Measurements from ENCODE around the gene RAPGEF3.

GRCh38 chr12:47772738-47773061 is 14.0 kb upstream of the RAPGEF3 start:
- TF ChIP-seq, protein P1, sequence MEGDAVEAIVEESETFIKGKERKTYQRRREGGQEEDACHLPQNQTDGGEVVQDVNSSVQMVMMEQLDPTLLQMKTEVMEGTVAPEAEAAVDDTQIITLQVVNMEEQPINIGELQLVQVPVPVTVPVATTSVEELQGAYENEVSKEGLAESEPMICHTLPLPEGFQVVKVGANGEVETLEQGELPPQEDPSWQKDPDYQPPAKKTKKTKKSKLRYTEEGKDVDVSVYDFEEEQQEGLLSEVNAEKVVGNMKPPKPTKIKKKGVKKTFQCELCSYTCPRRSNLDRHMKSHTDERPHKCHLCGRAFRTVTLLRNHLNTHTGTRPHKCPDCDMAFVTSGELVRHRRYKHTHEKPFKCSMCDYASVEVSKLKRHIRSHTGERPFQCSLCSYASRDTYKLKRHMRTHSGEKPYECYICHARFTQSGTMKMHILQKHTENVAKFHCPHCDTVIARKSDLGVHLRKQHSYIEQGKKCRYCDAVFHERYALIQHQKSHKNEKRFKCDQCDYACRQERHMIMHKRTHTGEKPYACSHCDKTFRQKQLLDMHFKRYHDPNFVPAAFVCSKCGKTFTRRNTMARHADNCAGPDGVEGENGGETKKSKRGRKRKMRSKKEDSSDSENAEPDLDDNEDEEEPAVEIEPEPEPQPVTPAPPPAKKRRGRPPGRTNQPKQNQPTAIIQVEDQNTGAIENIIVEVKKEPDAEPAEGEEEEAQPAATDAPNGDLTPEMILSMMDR (IDR thresholded peaks at IDR 0.05 in 2 of 3, conservative IDR thresholded peaks at IDR 0.05 in 1 of 3; ENCODE audit: insufficient read depth in 2 of 3, low read depth in 1 of 3, low read length in 3 of 3): 0 out of 6 replicates have a peak, but pooled peaks of 1 of the 3 experiments have one; percentile 27
- TF ChIP-seq POLR2A (conservative IDR thresholded peaks at IDR 0.05) (peak; percentile 34; the same call in 1 of the 2 replicates), CHD4 (IDR thresholded peaks at IDR 0.05; ENCODE audit: insufficient read depth, insufficient replicate concordance, low read depth, low read length, poor library complexity, severe bottlenecking) (no peak), TEAD4 (IDR thresholded peaks at IDR 0.05; ENCODE audit: low read length) (no peak), TEAD4 (CRISPR knock-in tag; IDR thresholded peaks at IDR 0.05; ENCODE audit: borderline replicate concordance) (no peak), NFRKB (IDR thresholded peaks at IDR 0.05; ENCODE audit: low read depth) (no peak)
